Muscle layer of colon (tissue), 2 donors: ENCODE measurements around the gene FERMT2.

Experiments
- H3K27ac ChIP-seq: one replicate; pipeline ENCODE4 v1.7.0; 2013; ENCODE audit warnings: low read depth, mild to moderate bottlenecking, low read length, moderate library complexity
- H3K27me3 ChIP-seq, 2 donors: one replicate each; pipeline ENCODE4 v1.7.0; 2013; ENCODE audit warnings: low read length in 2 of 2, mild to moderate bottlenecking in 2 of 2; ENCODE audit not compliant: insufficient read depth in 2 of 2, control insufficient read depth in 1 of 2
- H3K36me3 ChIP-seq: one replicate; pipeline ENCODE4 v1.7.0; 2013; ENCODE audit warnings: mild to moderate bottlenecking, low read length; ENCODE audit not compliant: insufficient read depth
- H3K4me1 ChIP-seq: one replicate; pipeline ENCODE4 v1.7.0; 2013; ENCODE audit warnings: mild to moderate bottlenecking, low read length; ENCODE audit not compliant: insufficient read depth
- H3K4me3 ChIP-seq, 2 donors: one replicate each; pipeline ENCODE4 v1.7.0; 2013; ENCODE audit warnings: low read length in 2 of 2, low read depth in 1 of 2, mild to moderate bottlenecking in 1 of 2, moderate library complexity in 1 of 2
- H3K9ac ChIP-seq: one replicate; pipeline ENCODE4 v1.7.0; 2013; ENCODE audit warnings: low read length
- H3K9me3 ChIP-seq: one replicate; pipeline ENCODE4 v1.7.0; 2013; ENCODE audit warnings: mild to moderate bottlenecking, low read length
- donor health status: abdominal sarcoma.
- donor health status: Adenocarcinoma of cecum.

The FERMT2 gene

GRCh38 chr14:52891800-52892199 lies 59.0 kb downstream of the FERMT2 start:
- Histone ChIP-seq H3K4me1 (peaks cover 21% of the 10 kb centered on the region), H3K27me3 (no peaks in the 10 kb centered on the region), H3K4me3 (no peak overlapping the region), H3K9me3 (no peaks in the 10 kb centered on the region), H3K9ac (no peak overlapping the region), H3K27ac (no peak overlapping the region), H3K36me3 (peaks cover 33% of the 10 kb centered on the region)

GRCh38 chr14:52888839-52889838 lies 61.7 kb downstream of the FERMT2 start:
- Histone ChIP-seq H3K4me3 (no peak overlapping the region), H3K4me1 (no peaks in the 10 kb centered on the region), H3K9me3 (no peaks in the 10 kb centered on the region), H3K36me3 (peaks cover 33% of the 10 kb centered on the region), H3K9ac (no peak overlapping the region), H3K27ac (no peak overlapping the region), H3K27me3 (no peaks in the 10 kb centered on the region)

GRCh38 chr14:52888159-52888558 lies 62.7 kb downstream of the FERMT2 start:
- no peaks in the 10 kb centered on the region for H3K27me3 ChIP-seq
- H3K4me3 ChIP-seq = no peak overlapping the region
- H3K36me3 ChIP-seq = peaks cover 33% of the 10 kb centered on the region
- no peak overlapping the region for H3K9ac ChIP-seq
- H3K4me1 ChIP-seq = no peaks in the 10 kb centered on the region
- no peak overlapping the region for H3K27ac ChIP-seq
- H3K9me3 ChIP-seq = no peaks in the 10 kb centered on the region

- H3K9ac ChIP-seq = no peak overlapping the region
- H3K27me3 ChIP-seq = no peaks in the 10 kb centered on the region
- H3K9me3 ChIP-seq = no peaks in the 10 kb centered on the region
- H3K27ac ChIP-seq = no peak overlapping the region
- peaks cover 3% of the 10 kb centered on the region for H3K4me1 ChIP-seq
- peaks cover 17% of the 10 kb centered on the region for H3K36me3 ChIP-seq
- no peak overlapping the region for H3K4me3 ChIP-seq
Observed at GRCh38 chr14:52885230-52885629, 65.6 kb downstream of the FERMT2 start.

GRCh38 chr14:52883658-52884057 lies 67.2 kb downstream of the FERMT2 start:
- Histone ChIP-seq H3K9ac (no peak overlapping the region), H3K9me3 (no peaks in the 10 kb centered on the region), H3K4me3 (no peak overlapping the region), H3K4me1 (peaks cover 8% of the 10 kb centered on the region), H3K27ac (no peak overlapping the region), H3K36me3 (peaks cover 12% of the 10 kb centered on the region), H3K27me3 (no peaks in the 10 kb centered on the region)

GRCh38 chr14:52882824-52883223 lies 68.0 kb downstream of the FERMT2 start:
- Histone ChIP-seq H3K27me3 (no peaks in the 10 kb centered on the region), H3K9ac (no peak overlapping the region), H3K4me3 (no peak overlapping the region), H3K9me3 (no peaks in the 10 kb centered on the region), H3K27ac (no peak overlapping the region), H3K36me3 (peaks cover 6% of the 10 kb centered on the region), H3K4me1 (peaks cover 9% of the 10 kb centered on the region)

GRCh38 chr14:52879958-52880357 lies 70.9 kb downstream of the FERMT2 start:
- Histone ChIP-seq H3K27ac (no peak overlapping the region), H3K36me3 (peaks cover 29% of the 10 kb centered on the region), H3K4me1 (peaks cover 12% of the 10 kb centered on the region)

GRCh38 chr14:52878946-52879345 lies 71.9 kb downstream of the FERMT2 start:
- no peaks in the 10 kb centered on the region for H3K9me3 ChIP-seq
- H3K27me3 ChIP-seq = no peaks in the 10 kb centered on the region
- no peak overlapping the region for H3K9ac ChIP-seq
- no peak overlapping the region for H3K27ac ChIP-seq
- H3K4me1 ChIP-seq = peaks cover 12% of the 10 kb centered on the region
- H3K4me3 ChIP-seq = no peak overlapping the region
- peaks cover 39% of the 10 kb centered on the region for H3K36me3 ChIP-seq

More at GRCh38 chr14:52879958-52880357, 70.9 kb downstream of the FERMT2 start:
- no peaks in the 10 kb centered on the region for H3K9me3 ChIP-seq
- no peak overlapping the region for H3K9ac ChIP-seq
- no peak overlapping the region for H3K4me3 ChIP-seq
- no peaks in the 10 kb centered on the region for H3K27me3 ChIP-seq

GRCh38 chr14:52878469-52878868 lies 72.4 kb downstream of the FERMT2 start:
- no peaks in the 10 kb centered on the region for H3K27me3 ChIP-seq
- H3K4me1 ChIP-seq = peaks cover 12% of the 10 kb centered on the region
- H3K9me3 ChIP-seq = no peaks in the 10 kb centered on the region
- H3K4me3 ChIP-seq = no peak overlapping the region
- H3K27ac ChIP-seq = no peak overlapping the region
- peaks cover 44% of the 10 kb centered on the region for H3K36me3 ChIP-seq
- no peak overlapping the region for H3K9ac ChIP-seq

GRCh38 chr14:52877628-52878027 lies 73.2 kb downstream of the FERMT2 start:
- Histone ChIP-seq H3K9me3 (no peaks in the 10 kb centered on the region), H3K4me1 (peaks cover 12% of the 10 kb centered on the region), H3K4me3 (no peak overlapping the region), H3K27ac (no peak overlapping the region), H3K27me3 (no peaks in the 10 kb centered on the region), H3K9ac (no peak overlapping the region), H3K36me3 (peaks cover 52% of the 10 kb centered on the region)

- peaks cover 60% of the 10 kb centered on the region for H3K36me3 ChIP-seq
- no peaks in the 10 kb centered on the region for H3K27me3 ChIP-seq
- no peaks in the 10 kb centered on the region for H3K9me3 ChIP-seq
- H3K9ac ChIP-seq = no peak overlapping the region
- H3K4me3 ChIP-seq = no peak overlapping the region
- H3K27ac ChIP-seq = no peak overlapping the region
- H3K4me1 ChIP-seq = peaks cover 12% of the 10 kb centered on the region
Observed at GRCh38 chr14:52876806-52877205, 74.0 kb downstream of the FERMT2 start.

GRCh38 chr14:52876311-52876710 lies 74.5 kb downstream of the FERMT2 start:
- Histone ChIP-seq H3K9ac (no peak overlapping the region), H3K36me3 (peaks cover 65% of the 10 kb centered on the region), H3K4me1 (peaks cover 9% of the 10 kb centered on the region), H3K9me3 (no peaks in the 10 kb centered on the region), H3K27ac (no peak overlapping the region), H3K4me3 (no peak overlapping the region), H3K27me3 (no peaks in the 10 kb centered on the region)
